Rectal smooth muscle tissue (tissue), 1 donor: ENCODE data around the gene KMT2D.

Experiments
- H3K27ac ChIP-seq: one replicate; pipeline ENCODE4 v1.7.0; 2013; ENCODE audit warnings: low read depth, low read length, inconsistent platforms
- H3K27me3 ChIP-seq: one replicate; pipeline ENCODE4 v1.7.0; 2013; ENCODE audit warnings: low read length; ENCODE audit not compliant: control insufficient read depth, insufficient read depth
- H3K36me3 ChIP-seq: one replicate; pipeline ENCODE4 v1.7.0; 2013; ENCODE audit warnings: low read length; ENCODE audit not compliant: control insufficient read depth, insufficient read depth
- H3K4me1 ChIP-seq: one replicate; pipeline ENCODE4 v1.7.0; 2013; ENCODE audit warnings: low read length; ENCODE audit not compliant: control insufficient read depth, insufficient read depth
- H3K4me3 ChIP-seq: one replicate; pipeline ENCODE4 v1.7.0; 2013; ENCODE audit warnings: low read length
- H3K9ac ChIP-seq: one replicate; pipeline ENCODE4 v1.7.0; 2013; ENCODE audit warnings: low read length

KMT2D gene

GRCh38 chr12:49055978-49056754, 4.4 kb downstream of the KMT2D start:
- Histone ChIP-seq H3K36me3 (peaks cover 35% of the 10 kb centered on the region), H3K27ac (no peak overlapping the region), H3K4me1 (peaks cover 32% of the 10 kb centered on the region), H3K9ac (no peak overlapping the region), H3K27me3 (no peaks in the 10 kb centered on the region), H3K4me3 (peak overlapping the region; percentile 96)

- Histone ChIP-seq H3K27ac (no peak overlapping the region), H3K27me3 (no peaks in the 10 kb centered on the region), H3K4me3 (no peak overlapping the region), H3K4me1 (peaks cover 30% of the 10 kb centered on the region), H3K36me3 (peaks cover 45% of the 10 kb centered on the region), H3K9ac (no peak overlapping the region)
Measured at GRCh38 chr12:49055092-49055491, 5.5 kb downstream of the KMT2D start.

- H3K4me1 ChIP-seq: peaks cover 30% of the 10 kb centered on the region
- H3K9ac ChIP-seq: no peak overlapping the region
- no peaks in the 10 kb centered on the region for H3K27me3 ChIP-seq
- H3K27ac ChIP-seq: no peak overlapping the region
- H3K4me3 ChIP-seq: no peak overlapping the region
- peaks cover 51% of the 10 kb centered on the region for H3K36me3 ChIP-seq
Measured at GRCh38 chr12:49054524-49054923, 6.1 kb downstream of the KMT2D start.

DNA sequence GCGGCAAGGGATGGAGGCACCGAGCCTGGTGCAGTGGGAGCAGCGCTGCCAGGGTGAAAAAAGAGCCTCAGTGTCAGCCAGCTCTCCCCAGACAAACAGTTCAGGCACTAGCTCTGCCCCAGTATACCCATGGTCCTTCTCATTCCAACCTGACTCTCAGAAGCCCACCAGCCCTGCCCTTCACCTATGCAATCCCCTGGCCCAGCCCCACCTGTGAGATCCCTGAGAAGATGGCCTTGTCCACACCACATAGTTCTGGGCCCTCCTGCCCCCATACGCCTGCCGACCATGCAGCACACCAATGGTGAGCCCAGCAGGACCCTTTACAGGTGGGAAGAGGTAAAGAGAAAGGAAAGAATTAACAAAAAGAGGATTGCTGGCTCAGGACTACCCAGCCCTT, 6.5 kb downstream of the KMT2D start:
- no peak overlapping the region for H3K27ac ChIP-seq
- H3K9ac ChIP-seq: no peak overlapping the region
- no peaks in the 10 kb centered on the region for H3K27me3 ChIP-seq
- peaks cover 55% of the 10 kb centered on the region for H3K36me3 ChIP-seq
- H3K4me1 ChIP-seq: peaks cover 30% of the 10 kb centered on the region
- H3K4me3 ChIP-seq: no peak overlapping the region

- H3K4me1 ChIP-seq: peaks cover 22% of the 10 kb centered on the region
- H3K9ac ChIP-seq: no peak overlapping the region
- H3K36me3 ChIP-seq: peaks cover 68% of the 10 kb centered on the region
- H3K4me3 ChIP-seq: no peak overlapping the region
- no peak overlapping the region for H3K27ac ChIP-seq
- no peaks in the 10 kb centered on the region for H3K27me3 ChIP-seq
Measured at GRCh38 chr12:49052451-49053208, 8.0 kb downstream of the KMT2D start.

DNA sequence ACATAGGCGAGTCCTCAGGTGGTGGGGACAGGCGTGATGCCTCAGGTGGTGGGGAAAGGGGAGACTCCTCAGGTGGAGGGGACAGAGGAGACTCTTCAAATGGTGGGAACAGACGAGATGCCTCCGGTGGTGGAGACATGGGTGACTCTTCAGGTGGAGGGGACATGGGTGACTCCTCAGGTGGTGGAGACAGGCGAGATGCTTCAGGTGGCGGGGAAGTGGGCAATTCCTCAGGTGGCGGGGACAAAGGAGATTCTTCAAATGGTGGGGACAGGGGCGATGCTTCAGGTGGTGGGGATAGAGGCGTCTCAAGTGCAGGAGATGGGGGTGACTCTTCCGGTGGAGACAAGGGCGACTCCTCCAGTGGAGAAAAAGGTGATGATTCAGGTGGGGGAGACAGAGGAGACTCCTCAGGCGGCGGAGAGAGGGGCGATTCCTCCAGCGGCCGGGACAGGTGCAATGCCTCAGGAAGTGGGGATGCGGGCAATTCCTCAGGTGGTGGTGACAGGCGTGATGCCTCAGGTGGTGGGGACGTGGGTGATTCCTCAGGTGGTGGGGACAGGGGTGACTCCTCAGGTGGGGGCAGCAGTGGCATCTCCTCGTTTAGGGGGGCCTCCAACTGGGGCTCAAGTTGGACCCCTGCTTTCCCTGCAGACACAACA, 8.7 kb downstream of the KMT2D start:
- Histone ChIP-seq H3K27me3 (no peaks in the 10 kb centered on the region), H3K27ac (no peak overlapping the region), H3K36me3 (peaks cover 69% of the 10 kb centered on the region), H3K4me1 (peaks cover 16% of the 10 kb centered on the region), H3K9ac (no peak overlapping the region), H3K4me3 (no peak overlapping the region)

GRCh38 chr12:49051373-49051764, 9.2 kb downstream of the KMT2D start:
- H3K27me3 ChIP-seq: no peaks in the 10 kb centered on the region
- H3K4me1 ChIP-seq: peaks cover 10% of the 10 kb centered on the region
- no peak overlapping the region for H3K9ac ChIP-seq
- H3K36me3 ChIP-seq: peaks cover 72% of the 10 kb centered on the region
- no peak overlapping the region for H3K4me3 ChIP-seq
- no peak overlapping the region for H3K27ac ChIP-seq

DNA sequence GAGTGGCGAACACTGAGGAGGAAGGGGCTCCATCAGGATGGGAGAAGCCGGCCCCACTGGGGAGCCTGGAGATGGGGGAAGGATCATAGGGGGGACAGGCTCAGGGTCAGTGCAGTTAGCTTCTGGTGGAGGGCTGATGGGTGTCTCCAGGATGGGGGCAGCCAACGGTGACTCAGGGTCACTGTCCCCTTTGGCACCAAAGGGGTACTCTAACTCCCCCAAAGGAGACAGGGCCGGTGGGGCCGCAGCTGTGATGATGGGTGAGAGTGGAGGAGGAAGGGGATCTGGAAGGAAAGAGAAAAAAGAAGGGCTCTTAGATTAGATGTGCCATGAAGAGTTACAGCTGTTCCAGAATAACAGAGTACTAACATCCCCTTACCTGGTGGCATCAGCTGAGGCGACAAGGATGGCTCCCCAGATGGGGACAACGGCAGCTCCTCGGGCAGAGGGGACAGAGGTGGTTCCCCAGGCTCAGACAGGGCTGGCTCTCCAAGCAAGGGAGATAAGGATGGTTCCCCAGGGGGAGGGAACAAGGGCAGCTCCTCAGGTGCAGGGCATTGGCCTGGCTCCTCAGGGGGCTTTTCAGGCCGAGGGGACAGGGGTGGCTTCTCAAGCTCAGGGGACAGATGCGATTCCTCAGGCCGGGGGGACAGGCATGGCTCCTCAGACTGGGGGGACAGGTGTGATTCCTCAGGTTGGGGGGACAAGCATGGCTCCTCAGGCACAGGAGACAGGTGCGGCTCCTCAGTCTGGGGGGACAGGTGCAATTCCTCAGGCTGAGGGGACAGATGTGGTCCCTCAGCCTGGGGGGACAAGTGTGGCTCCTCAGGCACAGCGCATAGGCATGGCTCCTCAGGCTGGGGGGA, 9.9 kb downstream of the KMT2D start:
- Histone ChIP-seq H3K27ac (no peak overlapping the region), H3K36me3 (peaks cover 79% of the 10 kb centered on the region), H3K4me3 (no peak overlapping the region)

GRCh38 chr12:49049566-49050224, 10.9 kb downstream of the KMT2D start:
- H3K9ac ChIP-seq: no peak overlapping the region
- no peak overlapping the region for H3K4me3 ChIP-seq
- H3K4me1 ChIP-seq: no peaks in the 10 kb centered on the region
- no peak overlapping the region for H3K27ac ChIP-seq
- H3K36me3 ChIP-seq: peaks cover 83% of the 10 kb centered on the region
- H3K27me3 ChIP-seq: no peaks in the 10 kb centered on the region

More for the DNA sequence above, 9.9 kb downstream of the KMT2D start:
- Histone ChIP-seq H3K4me1 (peaks cover 4% of the 10 kb centered on the region), H3K27me3 (no peaks in the 10 kb centered on the region), H3K9ac (no peak overlapping the region)

DNA sequence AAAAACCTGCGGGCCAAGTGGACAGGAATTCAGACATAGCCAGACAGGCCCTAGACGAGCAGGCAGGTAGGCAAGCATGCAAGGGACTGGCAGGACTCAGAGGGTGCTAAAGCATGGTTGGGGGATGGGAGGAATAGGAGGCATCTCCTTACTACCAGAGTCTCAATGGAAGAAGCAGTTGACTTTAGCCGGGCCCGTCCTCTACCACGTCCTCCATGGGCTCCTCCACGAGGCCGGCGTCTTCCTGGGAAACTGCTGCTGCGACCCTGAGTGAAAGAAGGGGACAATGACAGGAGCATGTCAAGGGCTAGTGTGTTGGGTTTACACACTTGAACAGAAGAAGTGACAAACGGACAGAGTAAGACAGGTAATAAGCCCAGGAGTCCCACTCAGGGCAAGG, 11.6 kb downstream of the KMT2D start:
- H3K27ac ChIP-seq: no peak overlapping the region
- peaks cover 84% of the 10 kb centered on the region for H3K36me3 ChIP-seq

GRCh38 chr12:49046129-49046895, 14.3 kb downstream of the KMT2D start:
- Histone ChIP-seq H3K27ac (no peak overlapping the region), H3K4me3 (no peak overlapping the region), H3K9ac (no peak overlapping the region), H3K4me1 (no peaks in the 10 kb centered on the region), H3K27me3 (no peaks in the 10 kb centered on the region), H3K36me3 (peaks cover 85% of the 10 kb centered on the region)

More for the DNA sequence above, 11.6 kb downstream of the KMT2D start:
- H3K4me1 ChIP-seq: no peaks in the 10 kb centered on the region
- H3K27me3 ChIP-seq: no peaks in the 10 kb centered on the region
- H3K9ac ChIP-seq: no peak overlapping the region
- H3K4me3 ChIP-seq: no peak overlapping the region
